Thoracic aorta (tissue), 2 donors: ENCODE measurements around the gene NEDD4L. TPM values are rescaled to one million over a fixed set of nuclear protein-coding genes. Genes with fewer than 3 reads are reported as not detected.

Source experiments
- ATAC-seq: fragments of 150-250 bp; one replicate; pipeline ENCODE4 v1.8.0; 2017; ENCODE audit warnings: low read depth; ENCODE audit not compliant: insufficient number of reproducible peaks, low FRiP score
- DNase-seq: peaks from one replicate; pipeline ENCODE4 v3.0.0-alpha.2; 2020; ENCODE audit warnings: low spot score
- H3K27ac ChIP-seq, 2 donors: fragments of 200-600 bp; sonication (generic); 1 replicate in 1 of 2; 2 replicates in 1 of 2; pipeline ENCODE4 v1.5.1; 2016; ENCODE audit warnings: mild to moderate bottlenecking in 2 of 2, moderate library complexity in 2 of 2
- H3K27me3 ChIP-seq: fragments of 200-600 bp; sonication (generic); replicated peaks from 2 replicates; pipeline ENCODE4 v1.6.0; 2016; ENCODE audit warnings: mild to moderate bottlenecking; ENCODE audit not compliant: insufficient read depth
- H3K36me3 ChIP-seq: fragments of 200-600 bp; sonication (generic); one replicate; pipeline ENCODE4 v1.5.1; 2016
- H3K4me1 ChIP-seq, 2 donors: fragments of 200-600 bp; sonication (generic); 1 replicate in 1 of 2; 2 replicates in 1 of 2; pipeline versions ENCODE4 v1.5.1 to v1.6.0; 2016; ENCODE audit warnings: low read depth in 2 of 2, mild to moderate bottlenecking in 1 of 2; ENCODE audit not compliant: control insufficient read depth in 1 of 2
- H3K4me3 ChIP-seq: fragments of 200-600 bp; sonication (generic); 2 replicates; pipeline ENCODE4 v1.5.1; 2016; ENCODE audit warnings: mild to moderate bottlenecking
- H3K9me3 ChIP-seq: fragments of 200-600 bp; sonication (generic); 2 replicates; pipeline ENCODE4 v1.5.1; 2016
- CTCF ChIP-seq: fragments of 200-600 bp; sonication (generic); IDR thresholded peaks from one replicate; pipeline ENCODE4 v1.5.1; 2019; ENCODE audit warnings: antibody characterized with exemption
- total RNA-seq, 2 donors: library from RNA; depleted of rRNA; stranded (reverse); fragments of >200 nt; gene quantifications; one replicate each; pipeline versions ENCODE4 v1.1.0 to v1.2.3, GENCODE V29; 2016

NEDD4L gene
- total RNA-seq, 2 donors from 2014 or later, result 13.9 to 22.9 TPM

DNA sequence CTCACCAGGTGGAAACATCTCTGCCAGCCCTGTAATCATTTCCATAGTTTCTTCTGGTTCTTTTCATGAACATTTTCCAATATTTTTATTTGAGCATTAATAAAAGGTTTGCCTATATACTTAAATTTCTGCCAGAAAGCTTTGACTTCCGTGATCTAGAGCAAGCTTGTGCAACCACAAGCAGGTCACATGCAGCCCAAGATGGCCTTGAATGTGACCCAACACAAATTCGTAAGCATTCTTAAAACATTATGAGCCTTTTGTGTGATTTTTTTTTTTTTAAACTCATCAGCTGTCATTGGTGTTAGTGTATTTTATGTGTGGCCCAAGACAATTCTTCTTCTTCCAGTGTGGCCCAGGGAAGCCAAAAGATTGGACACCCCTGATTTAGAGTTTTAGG, 51.6 kb downstream of the NEDD4L start:
- Histone ChIP-seq H3K4me3 (no peak overlapping the region), H3K9me3 (no peaks in the 10 kb centered on the region), H3K36me3 (no peaks in the 10 kb centered on the region), H3K27ac (no peak overlapping the region), H3K27me3 (no peaks in the 10 kb centered on the region), H3K4me1 (peaks cover 5 to 11% of the 10 kb centered on the region in 2 donors)
- TF ChIP-seq CTCF, result no peak
- DNase-seq (no peak), ATAC-seq (no peak)

DNA sequence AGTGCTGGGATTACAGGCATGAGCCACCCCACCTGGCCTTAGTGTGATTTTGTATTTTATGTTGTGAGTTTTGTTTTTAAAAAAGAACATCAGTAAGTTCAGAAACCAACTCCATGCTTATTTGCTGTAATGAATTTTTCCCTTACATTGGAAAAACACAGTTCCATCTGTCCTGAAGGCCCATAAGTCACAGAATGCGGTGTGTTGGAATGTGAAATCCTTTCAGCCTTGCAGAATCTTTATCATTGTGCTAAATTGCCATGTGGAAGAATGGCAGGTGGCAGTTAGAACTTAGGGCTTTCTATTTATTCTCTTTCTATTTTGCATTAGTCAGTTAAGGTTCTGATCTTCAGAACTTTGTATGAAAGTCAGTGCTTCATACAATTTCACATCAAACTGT, 52.6 kb downstream of the NEDD4L start:
- no peak overlapping the region for H3K27ac ChIP-seq
- DNase-seq, result no peak
- peaks cover 5 to 11% of the 10 kb centered on the region in 2 donors for H3K4me1 ChIP-seq
- no peak for TF ChIP-seq CTCF
- H3K4me3 ChIP-seq, result no peak overlapping the region
- no peak for ATAC-seq
- no peaks in the 10 kb centered on the region for H3K27me3 ChIP-seq
- H3K36me3 ChIP-seq, result no peaks in the 10 kb centered on the region
- no peaks in the 10 kb centered on the region for H3K9me3 ChIP-seq

GRCh38 chr18:58097121-58097906, 53.3 kb downstream of the NEDD4L start:
- Histone ChIP-seq H3K4me3 (no peak overlapping the region), H3K4me1 (peaks cover 5 to 11% of the 10 kb centered on the region in 2 donors), H3K27me3 (no peaks in the 10 kb centered on the region), H3K27ac (no peak overlapping the region), H3K9me3 (no peaks in the 10 kb centered on the region), H3K36me3 (no peaks in the 10 kb centered on the region)
- no peak for ATAC-seq
- no peak for TF ChIP-seq CTCF
- no peak for DNase-seq

DNA sequence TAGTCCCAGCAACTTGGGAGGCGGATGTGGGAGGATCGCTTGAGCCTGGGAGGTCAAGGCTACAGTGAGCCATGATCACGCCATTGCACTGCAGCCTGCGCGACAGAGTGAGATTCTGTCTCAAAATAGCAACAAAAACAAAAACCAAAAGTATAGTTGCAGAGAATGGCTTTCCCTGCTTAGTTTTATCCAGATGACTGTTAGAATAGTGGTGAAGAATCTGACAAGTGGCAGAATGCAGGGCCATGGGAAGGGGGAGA, 53.8 kb downstream of the NEDD4L start:
- peaks cover 5 to 11% of the 10 kb centered on the region in 2 donors for H3K4me1 ChIP-seq
- no peak for TF ChIP-seq CTCF
- H3K4me3 ChIP-seq, result no peak overlapping the region
- no peak overlapping the region for H3K27ac ChIP-seq
- ATAC-seq, result no peak
- H3K9me3 ChIP-seq, result no peaks in the 10 kb centered on the region
- H3K36me3 ChIP-seq, result no peaks in the 10 kb centered on the region
- no peak for DNase-seq
- no peaks in the 10 kb centered on the region for H3K27me3 ChIP-seq

DNA sequence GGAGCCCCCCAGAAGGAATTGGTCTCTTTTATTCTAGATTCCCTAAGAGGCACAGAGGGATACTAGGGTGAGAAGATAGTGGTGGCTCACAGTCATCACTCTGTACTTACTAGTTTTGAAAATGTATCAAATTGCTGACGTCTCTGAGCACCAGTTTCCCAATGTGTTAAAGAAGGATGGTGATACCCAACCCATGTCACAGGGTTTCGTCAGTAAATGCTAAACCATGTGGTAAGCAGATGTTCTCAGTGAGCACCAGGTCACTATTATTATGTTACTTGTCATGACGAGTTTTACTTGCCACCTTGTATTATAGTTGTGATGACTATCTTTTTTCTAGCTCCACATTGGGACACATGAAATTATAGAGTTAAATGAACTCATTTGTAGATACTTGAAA, 54.7 kb downstream of the NEDD4L start:
- DNase-seq, result no peak
- Histone ChIP-seq H3K4me3 (no peak overlapping the region), H3K9me3 (no peaks in the 10 kb centered on the region), H3K27ac (no peak overlapping the region), H3K4me1 (peaks cover 5 to 11% of the 10 kb centered on the region in 2 donors), H3K27me3 (no peaks in the 10 kb centered on the region), H3K36me3 (no peaks in the 10 kb centered on the region)
- TF ChIP-seq CTCF, result no peak
- ATAC-seq, result no peak
